Stimulated activated CD4-positive, alpha-beta T cell treated with anti-CD3 and anti-CD28 coated beads, Interleukin-15, amount 100 ng/mL, for 24 hours (primary cell): Measurements from ENCODE around the gene LTF.
"Not testable (repeated sequence)": the region's sequence is repeated elsewhere in the genome, so short reads cannot be mapped to it uniquely, and the experiment has no call there.

ENCODE experiments used
- DNase-seq: peaks from one replicate; pipeline ENCODE4 v3.0.0-alpha.2; 2020

Gene LTF

DNA sequence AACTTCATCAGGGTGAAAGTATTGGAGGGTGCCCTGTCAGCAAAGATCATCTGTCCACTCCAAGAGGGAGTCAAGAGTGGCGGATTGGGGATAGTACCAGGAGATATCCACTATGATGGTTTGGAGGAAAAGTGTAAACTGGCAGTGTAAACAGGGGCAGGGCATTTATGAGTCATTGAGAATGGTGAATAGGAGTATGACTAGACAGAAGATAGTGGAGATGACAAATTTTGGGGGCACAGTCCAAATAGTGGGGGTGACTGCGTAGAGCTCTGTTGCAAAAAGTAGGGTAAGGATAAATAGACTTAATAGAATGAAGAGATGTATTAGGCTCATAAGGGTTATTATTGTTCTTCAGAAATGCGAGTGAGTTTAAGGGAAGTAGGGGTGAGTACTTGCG is 75.9 kb downstream of the LTF start:
- not testable (repeated sequence) for DNase-seq

DNA sequence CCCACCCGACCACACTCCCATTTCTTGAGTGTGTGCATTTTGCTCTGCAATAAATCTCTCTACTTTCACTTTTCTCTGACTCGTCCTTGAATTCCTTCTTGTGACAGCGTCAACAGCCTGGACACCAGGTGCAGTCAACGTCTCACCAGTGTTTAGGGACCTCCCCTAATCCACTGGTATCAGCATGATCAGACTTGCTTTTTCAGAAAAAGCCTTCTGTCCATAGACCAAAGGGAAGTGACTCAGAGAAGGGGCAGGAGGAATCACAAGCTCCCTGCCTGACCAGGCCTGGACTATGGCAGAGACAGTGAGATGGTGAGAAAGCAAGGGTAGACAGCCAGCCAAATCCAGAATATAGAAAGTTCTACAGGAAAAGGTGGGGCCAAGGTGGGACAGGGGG is 78.5 kb downstream of the LTF start:
- DNase-seq, result no peak
